Gastrocnemius medialis (tissue), 4 donors: ENCODE results near the gene UHRF1. TPM values are rescaled to one million over a fixed set of nuclear protein-coding genes. Genes with fewer than 3 reads are reported as not detected.
"Not testable (repeated sequence)": the region's sequence is repeated elsewhere in the genome, so short reads cannot be mapped to it uniquely, and the experiment has no call there.

Experiments used
- ATAC-seq, 2 donors: fragments of 150-250 bp; one replicate each; pipeline ENCODE4 v1.9.1; 2016
- DNase-seq, 2 donors: peaks; one replicate each; pipeline ENCODE4 v3.0.0-alpha.2; 2019
- H3K27ac ChIP-seq, 4 donors: fragments of 200-600 bp; sonication (generic); 1 replicate in 1 of 4; 2 replicates in 3 of 4; pipeline ENCODE4 v1.5.1; 2016 to 2018; ENCODE audit warnings: mild to moderate bottlenecking in 2 of 4, moderate library complexity in 1 of 4
- H3K27me3 ChIP-seq, 3 donors: fragments of 200-600 bp; sonication (generic) in 2 of 3; 1 replicate in 1 of 3; 2 replicates in 2 of 3; pipeline versions ENCODE4 v1.5.1 to v1.6.0; 2016 to 2019; ENCODE audit warnings: mild to moderate bottlenecking in 1 of 3, moderate library complexity in 1 of 3
- H3K36me3 ChIP-seq, 2 donors: fragments of 200-600 bp; sonication (generic) in 1 of 2; one replicate each; pipeline ENCODE4 v1.5.1; 2017 to 2018
- H3K4me1 ChIP-seq, 2 donors: fragments of 200-600 bp; sonication (generic) in 1 of 2; one replicate each; pipeline ENCODE4 v1.5.1; 2016 to 2017; ENCODE audit warnings: mild to moderate bottlenecking in 2 of 2
- H3K4me3 ChIP-seq, 4 donors: fragments of 200-600 bp; sonication (generic) in 3 of 4; 1 replicate in 1 of 4; 2 replicates in 3 of 4; pipeline ENCODE4 v1.5.1; 2016 to 2019; ENCODE audit warnings: mild to moderate bottlenecking in 2 of 4
- H3K9me3 ChIP-seq, 3 donors: fragments of 200-600 bp; sonication (generic) in 2 of 3; 1 replicate in 1 of 3; 2 replicates in 2 of 3; pipeline ENCODE4 v1.5.1; 2016 to 2019
- POLR2A ChIP-seq, 2 donors: fragments of 450-650 bp; IDR thresholded peaks; one replicate each; pipeline ENCODE4 v1.6.1; 2017; ENCODE audit warnings: antibody characterized with exemption in 2 of 2, mild to moderate bottlenecking in 2 of 2, moderate library complexity in 2 of 2
- in situ Hi-C, 4 donors: fragments of 200-750 bp; cut with MboI; loops; one replicate each; pipeline versions ENCODE4 v1.15.0 to v1.8.0; 2017; ENCODE audit warnings: low sequenced_read_pairs in 4 of 4
- intact Hi-C: fragments of 100-400 bp; cut with DNase I; formaldehyde crosslinking; loops from one replicate; pipeline ENCODE4 v1.15.1; 2023; ENCODE audit warnings: low total_unique reads
- total RNA-seq, 4 donors: library from RNA; depleted of rRNA; stranded (reverse); fragments of >200 nt; gene quantifications; one replicate each; pipeline versions ENCODE4 v1.1.0 to v1.2.3, GENCODE V29; 2016
- TF ChIP-seq, protein P1 (sequence below), 5 experiments: fragments of 450-650 bp in 3 of 5; fragments of 200-600 bp in 2 of 5; sonication (generic) in 2 of 5; IDR thresholded peaks in 4 of 5; conservative IDR thresholded peaks in 1 of 5; 1 replicate in 4 of 5; 2 replicates in 1 of 5; pipeline ENCODE4 v1.5.1; 2016 to 2019; ENCODE audit warnings: antibody characterized with exemption in 5 of 5, mild to moderate bottlenecking in 3 of 5, moderate library complexity in 3 of 5

Gene UHRF1
- total RNA-seq, 4 donors from 2014 or later = 0.12 to 0.72 (median 0.69) TPM; not detected in 1

DNA sequence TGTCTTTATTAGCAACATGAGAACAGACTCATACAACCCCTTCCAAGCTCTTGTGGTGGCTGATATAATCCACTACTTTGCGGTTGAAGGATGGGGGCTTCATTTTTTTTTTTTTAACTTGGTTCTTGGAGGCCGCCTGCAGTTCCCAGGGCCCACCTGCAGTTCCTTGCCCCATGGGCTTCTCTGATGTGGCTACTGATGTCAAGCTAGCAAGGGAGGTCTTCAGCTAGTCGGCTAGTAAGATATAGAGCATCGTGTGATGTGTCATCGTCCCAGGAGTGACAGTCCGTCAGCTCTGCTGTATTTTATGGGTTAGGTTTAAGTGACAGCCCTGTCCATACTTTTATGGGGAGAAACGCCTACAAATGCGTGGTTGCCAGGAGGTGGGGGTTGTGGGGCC is 26.1 kb downstream of the UHRF1 start:
- in situ Hi-C loops = no loop called here
- H3K4me1 ChIP-seq = peaks cover 2 to 9% of the 10 kb centered on the region in 2 donors
- H3K9me3 ChIP-seq = no peaks in the 10 kb centered on the region
- intact Hi-C loops = no loop called here
- H3K4me3 ChIP-seq = no peak overlapping the region
- H3K27me3 ChIP-seq = no peaks in the 10 kb centered on the region
- DNase-seq = no peak
- TF ChIP-seq POLR2A (IDR thresholded peaks at IDR 0.05) = no peak
- TF ChIP-seq, protein P1, sequence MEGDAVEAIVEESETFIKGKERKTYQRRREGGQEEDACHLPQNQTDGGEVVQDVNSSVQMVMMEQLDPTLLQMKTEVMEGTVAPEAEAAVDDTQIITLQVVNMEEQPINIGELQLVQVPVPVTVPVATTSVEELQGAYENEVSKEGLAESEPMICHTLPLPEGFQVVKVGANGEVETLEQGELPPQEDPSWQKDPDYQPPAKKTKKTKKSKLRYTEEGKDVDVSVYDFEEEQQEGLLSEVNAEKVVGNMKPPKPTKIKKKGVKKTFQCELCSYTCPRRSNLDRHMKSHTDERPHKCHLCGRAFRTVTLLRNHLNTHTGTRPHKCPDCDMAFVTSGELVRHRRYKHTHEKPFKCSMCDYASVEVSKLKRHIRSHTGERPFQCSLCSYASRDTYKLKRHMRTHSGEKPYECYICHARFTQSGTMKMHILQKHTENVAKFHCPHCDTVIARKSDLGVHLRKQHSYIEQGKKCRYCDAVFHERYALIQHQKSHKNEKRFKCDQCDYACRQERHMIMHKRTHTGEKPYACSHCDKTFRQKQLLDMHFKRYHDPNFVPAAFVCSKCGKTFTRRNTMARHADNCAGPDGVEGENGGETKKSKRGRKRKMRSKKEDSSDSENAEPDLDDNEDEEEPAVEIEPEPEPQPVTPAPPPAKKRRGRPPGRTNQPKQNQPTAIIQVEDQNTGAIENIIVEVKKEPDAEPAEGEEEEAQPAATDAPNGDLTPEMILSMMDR (IDR thresholded peaks at IDR 0.05 in 4 of 5, conservative IDR thresholded peaks at IDR 0.05 in 1 of 5) = no peak
- no peak overlapping the region for H3K27ac ChIP-seq
- H3K36me3 ChIP-seq = no peaks in the 10 kb centered on the region
- ATAC-seq = no peak

DNA sequence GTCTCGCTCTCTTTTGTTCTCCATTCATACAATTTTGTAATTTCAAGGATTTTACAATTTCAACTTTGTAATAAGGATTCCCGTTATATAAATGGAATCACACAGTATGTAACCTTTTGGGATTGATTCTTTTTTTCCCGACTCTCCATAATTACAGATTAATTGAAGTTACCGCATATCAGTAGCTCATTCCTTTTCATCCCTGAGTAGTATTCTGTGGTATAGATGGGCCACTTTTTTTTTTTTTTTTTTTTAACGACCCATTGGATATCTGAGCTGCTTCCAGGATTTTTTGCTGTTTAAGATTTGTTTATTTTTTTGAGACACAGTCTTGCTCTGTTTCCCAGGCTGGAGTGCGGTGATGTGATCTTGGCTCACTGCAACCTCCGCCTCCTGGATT is 27.8 kb downstream of the UHRF1 start:
- Histone ChIP-seq H3K4me3 (no peak overlapping the region), H3K4me1 (peaks cover 2 to 9% of the 10 kb centered on the region in 2 donors), H3K27me3 (no peaks in the 10 kb centered on the region), H3K9me3 (no peaks in the 10 kb centered on the region), H3K27ac (no peak overlapping the region), H3K36me3 (no peaks in the 10 kb centered on the region)
- intact Hi-C loops = no loop called here
- DNase-seq (no peak), ATAC-seq (no peak)
- in situ Hi-C loops = no loop called here
- TF ChIP-seq POLR2A (IDR thresholded peaks at IDR 0.05) = no peak
- TF ChIP-seq, protein P1 (IDR thresholded peaks at IDR 0.05 in 4 of 5, conservative IDR thresholded peaks at IDR 0.05 in 1 of 5) = no peak

DNA sequence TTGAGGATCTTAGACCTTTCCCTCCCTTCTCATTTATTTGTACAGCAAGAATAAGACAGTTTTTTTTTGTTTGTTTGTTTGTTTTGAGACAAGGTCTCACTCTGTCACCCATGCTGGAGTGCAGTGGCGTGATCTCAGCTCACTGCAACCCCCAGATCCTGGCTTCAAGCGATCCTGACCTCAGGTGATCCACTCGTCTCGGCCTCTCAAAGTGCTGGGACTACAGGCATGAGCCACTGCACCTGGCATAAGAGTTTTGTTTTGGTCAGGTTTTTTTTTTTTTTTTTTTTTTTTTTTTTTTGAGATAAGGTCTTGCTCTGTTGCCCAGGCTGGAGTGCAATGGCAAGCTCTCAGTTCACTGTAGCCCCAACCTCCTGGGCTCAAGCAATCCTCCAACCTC is 29.2 kb downstream of the UHRF1 start:
- H3K4me3 ChIP-seq, H3K27ac ChIP-seq, H3K27me3 ChIP-seq, H3K36me3 ChIP-seq, in situ Hi-C loops, H3K4me1 ChIP-seq, intact Hi-C loops, DNase-seq, H3K9me3 ChIP-seq, ATAC-seq: not testable (repeated sequence)

DNA sequence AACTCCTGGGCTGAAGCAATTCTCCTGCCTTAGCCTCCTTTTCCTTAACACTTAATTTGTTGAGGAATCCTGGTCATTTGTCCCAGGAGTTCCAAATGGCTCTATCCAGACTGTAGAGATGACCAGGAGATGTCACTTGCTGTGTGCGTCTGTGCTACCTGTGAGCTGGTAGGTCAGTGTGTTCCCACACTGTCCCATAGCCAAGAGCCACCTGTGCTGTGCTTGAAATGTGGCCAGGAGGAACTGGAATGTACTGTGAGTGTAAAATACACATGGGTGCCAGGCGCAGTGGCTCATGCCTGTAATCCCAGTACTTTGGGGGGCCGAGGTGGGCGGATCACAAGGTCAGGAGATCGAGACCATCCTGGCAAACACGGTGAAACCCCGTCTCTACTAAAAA is 30.2 kb downstream of the UHRF1 start:
- in situ Hi-C loops = no loop called here
- H3K36me3 ChIP-seq = no peaks in the 10 kb centered on the region
- H3K4me1 ChIP-seq = no peaks in the 10 kb centered on the region
- intact Hi-C loops = no loop called here
- no peak overlapping the region for H3K27ac ChIP-seq
- no peaks in the 10 kb centered on the region for H3K9me3 ChIP-seq
- ATAC-seq (no peak), DNase-seq (no peak)
- H3K4me3 ChIP-seq = no peak overlapping the region
- TF ChIP-seq, protein P1 (IDR thresholded peaks at IDR 0.05 in 4 of 5, conservative IDR thresholded peaks at IDR 0.05 in 1 of 5) = no peak
- TF ChIP-seq POLR2A (IDR thresholded peaks at IDR 0.05) = no peak
- H3K27me3 ChIP-seq = no peaks in the 10 kb centered on the region

DNA sequence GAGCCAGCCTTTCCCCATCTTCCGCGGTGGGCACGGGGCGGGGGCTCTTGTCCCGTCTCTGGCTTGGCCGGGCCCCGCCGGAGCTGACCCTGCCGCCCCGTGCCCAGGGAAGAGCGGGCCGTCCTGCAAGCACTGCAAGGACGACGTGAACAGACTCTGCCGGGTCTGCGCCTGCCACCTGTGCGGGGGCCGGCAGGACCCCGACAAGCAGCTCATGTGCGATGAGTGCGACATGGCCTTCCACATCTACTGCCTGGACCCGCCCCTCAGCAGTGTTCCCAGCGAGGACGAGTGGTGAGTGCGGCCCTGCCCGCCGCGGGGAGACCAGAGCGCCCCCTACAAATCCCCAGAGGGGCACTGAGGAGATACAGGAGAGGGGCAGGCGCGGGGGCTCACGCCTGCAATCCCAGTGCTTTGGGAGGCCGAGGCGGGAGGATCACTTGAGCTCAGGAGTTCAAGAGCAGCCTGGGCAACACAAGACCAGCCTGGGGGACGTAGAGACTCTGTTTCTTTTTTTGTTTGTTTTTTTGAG is 32.4 kb downstream of the UHRF1 start:
- H3K36me3 ChIP-seq, H3K4me3 ChIP-seq, DNase-seq, ATAC-seq, in situ Hi-C loops, H3K4me1 ChIP-seq, H3K27ac ChIP-seq, H3K27me3 ChIP-seq, intact Hi-C loops, H3K9me3 ChIP-seq: not testable (repeated sequence)

DNA sequence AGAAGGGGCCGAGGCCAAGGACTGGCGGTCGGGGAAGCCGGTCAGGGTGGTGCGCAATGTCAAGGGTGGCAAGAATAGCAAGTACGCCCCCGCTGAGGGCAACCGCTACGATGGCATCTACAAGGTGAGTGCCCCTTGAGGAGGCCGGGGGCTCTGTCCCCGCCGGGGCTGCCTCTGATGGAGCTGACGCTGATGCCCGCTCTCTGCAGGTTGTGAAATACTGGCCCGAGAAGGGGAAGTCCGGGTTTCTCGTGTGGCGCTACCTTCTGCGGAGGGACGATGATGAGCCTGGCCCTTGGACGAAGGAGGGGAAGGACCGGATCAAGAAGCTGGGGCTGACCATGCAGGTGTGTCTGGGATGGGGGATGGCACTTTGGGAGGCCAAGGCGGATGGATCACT is 41.3 kb downstream of the UHRF1 start:
- H3K27me3 ChIP-seq, H3K9me3 ChIP-seq, H3K4me3 ChIP-seq, H3K36me3 ChIP-seq, intact Hi-C loops, DNase-seq, ATAC-seq, in situ Hi-C loops, H3K27ac ChIP-seq, H3K4me1 ChIP-seq: not testable (repeated sequence)
